ENCODE measurements around the gene AKAP13. TPM values are rescaled to one million over a fixed set of nuclear protein-coding genes. Genes with fewer than 3 reads are reported as not detected.

Gene AKAP13
- total and polyA plus RNA-seq, 2 of the 8 experiments (the other 6 are each of a cell fraction or from before 2014, with no cell fraction given) = 14.0 to 46.2 TPM

- Histone ChIP-seq H3K27me3 (replicated peaks in 1 of 4; ENCODE audit: control insufficient read depth in 3 of 4, extremely low read depth in 1 of 4, insufficient read depth in 3 of 4, low read length in 3 of 4) (no peaks in the 10 kb centered on the region), H3K4me3 (ENCODE audit: extremely low read depth in 1 of 4, insufficient read depth in 2 of 4, low read depth in 3 of 4, low read length in 4 of 4) (no peak overlapping the region), H3K4me1 (replicated peaks in 1 of 4; ENCODE audit: control insufficient read depth in 3 of 4, insufficient read depth in 4 of 4, low read length in 3 of 4) (peaks cover 0 to 5% (median 0%) of the 10 kb centered on the region in 4 experiments; a peak in 2 of 7 replicates), H4K8ac (ENCODE audit: extremely low read depth, insufficient read depth, low read length) (no peak overlapping the region), H3K23me2 (ENCODE audit: low read depth, low read length) (no peaks in the 10 kb centered on the region), H3K14ac (ENCODE audit: insufficient read length) (no peak overlapping the region), H2BK15ac (ENCODE audit: low read length) (no peak overlapping the region), H3K79me2 (ENCODE audit: control insufficient read depth in 1 of 2, insufficient read depth in 2 of 2, low read length in 2 of 2) (peaks cover 0 to 80% of the 10 kb centered on the region in 2 experiments; a peak in 2 of 4 replicates), H2BK120ac (replicated peaks; ENCODE audit: low read depth, low read length) (no peak overlapping the region), H3K56ac (replicated peaks; ENCODE audit: insufficient read length, low read depth, low read length) (no peak overlapping the region), H3K9me3 (ENCODE audit: insufficient read depth in 2 of 2, low read depth in 1 of 2, low read length in 1 of 2) (peaks cover 0 to 5% of the 10 kb centered on the region in 2 experiments; a peak in 2 of 4 replicates), H3K4me2 (ENCODE audit: insufficient read depth in 1 of 2, low read depth in 2 of 2, low read length in 2 of 2) (no peak overlapping the region), H3K18ac (ENCODE audit: extremely low read depth, low read length) (no peak overlapping the region), H3K36me3 (ENCODE audit: control insufficient read depth in 2 of 4, insufficient read depth in 4 of 4, low read length in 3 of 4) (no peaks in the 10 kb centered on the region; a peak in 1 of 8 replicates), H3K4ac (replicated peaks; ENCODE audit: insufficient read length, low read depth, low read length) (no peak overlapping the region), H4K91ac (replicated peaks; ENCODE audit: insufficient read length, low read length) (no peak overlapping the region), H2BK20ac (ENCODE audit: low read length) (no peak overlapping the region), H2AFZ (ENCODE audit: low read length) (no peak overlapping the region), H3K9ac (replicated peaks in 1 of 4; ENCODE audit: extremely low read depth in 1 of 4, low read depth in 3 of 4, low read length in 3 of 4) (no peak overlapping the region), H4K5ac (ENCODE audit: insufficient read length, low read depth, low read length) (no peak overlapping the region), H3K23ac (ENCODE audit: insufficient read length) (no peak overlapping the region), H3K27ac (ENCODE audit: low read depth, low read length) (no peak overlapping the region), H2BK12ac (ENCODE audit: low read depth, low read length) (no peak overlapping the region), H2BK5ac (ENCODE audit: low read depth, low read length) (no peak overlapping the region), H2AK5ac (ENCODE audit: low read depth, low read length) (no peak overlapping the region), H4K20me1 (replicated peaks in 1 of 2; ENCODE audit: control insufficient read depth in 1 of 2, insufficient read depth in 2 of 2, low read length in 2 of 2) (peaks cover 3 to 6% of the 10 kb centered on the region in 2 experiments), H3K79me1 (ENCODE audit: low read depth, low read length) (peaks cover 11% of the 10 kb centered on the region)
- POLR2A ChIA-PET (ENCODE audit: partially characterized antibody) = no interaction called here
- CTCF ChIA-PET (ENCODE audit: partially characterized antibody) = no interaction called here
- no peak for FAIRE-seq
- 86% methylated on average over 7 of the region's 7 CpGs; no CpG with 5 or more reads in 1 of the 2 experiments for WGBS, 2 experiments (ENCODE audit: extremely low coverage in 1 of 2, insufficient coverage in 1 of 2, insufficient read length in 1 of 2, insufficient replicate concordance in 2 of 2, low coverage in 1 of 2, low lambda C conversion rate in 2 of 2, missing lambda C conversion rate in 1 of 2)
- no peak for DNase-seq (ENCODE audit: low read depth in 1 of 2, low spot score in 2 of 2)
- TF ChIP-seq, protein P1, sequence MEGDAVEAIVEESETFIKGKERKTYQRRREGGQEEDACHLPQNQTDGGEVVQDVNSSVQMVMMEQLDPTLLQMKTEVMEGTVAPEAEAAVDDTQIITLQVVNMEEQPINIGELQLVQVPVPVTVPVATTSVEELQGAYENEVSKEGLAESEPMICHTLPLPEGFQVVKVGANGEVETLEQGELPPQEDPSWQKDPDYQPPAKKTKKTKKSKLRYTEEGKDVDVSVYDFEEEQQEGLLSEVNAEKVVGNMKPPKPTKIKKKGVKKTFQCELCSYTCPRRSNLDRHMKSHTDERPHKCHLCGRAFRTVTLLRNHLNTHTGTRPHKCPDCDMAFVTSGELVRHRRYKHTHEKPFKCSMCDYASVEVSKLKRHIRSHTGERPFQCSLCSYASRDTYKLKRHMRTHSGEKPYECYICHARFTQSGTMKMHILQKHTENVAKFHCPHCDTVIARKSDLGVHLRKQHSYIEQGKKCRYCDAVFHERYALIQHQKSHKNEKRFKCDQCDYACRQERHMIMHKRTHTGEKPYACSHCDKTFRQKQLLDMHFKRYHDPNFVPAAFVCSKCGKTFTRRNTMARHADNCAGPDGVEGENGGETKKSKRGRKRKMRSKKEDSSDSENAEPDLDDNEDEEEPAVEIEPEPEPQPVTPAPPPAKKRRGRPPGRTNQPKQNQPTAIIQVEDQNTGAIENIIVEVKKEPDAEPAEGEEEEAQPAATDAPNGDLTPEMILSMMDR (IDR thresholded peaks at IDR 0.05; ENCODE audit: control extremely low read depth in 1 of 3, insufficient read depth in 1 of 3, low read depth in 1 of 3, low read length in 3 of 3) = no peak
- TF ChIP-seq PHF8 (conservative IDR thresholded peaks at IDR 0.05; ENCODE audit: low read depth, low read length) (no peak), EZH2 (IDR thresholded peaks at IDR 0.05; ENCODE audit: low read depth, low read length, severe bottlenecking) (no peak), SIX5 (IDR thresholded peaks at IDR 0.05; ENCODE audit: low read depth, low read length) (no peak), ATF2 (IDR thresholded peaks at IDR 0.05; ENCODE audit: low read length) (no peak), KDM1A (IDR thresholded peaks at IDR 0.05; ENCODE audit: borderline replicate concordance, low read length) (no peak), KDM4A (IDR thresholded peaks at IDR 0.05; ENCODE audit: low read depth, low read length, severe bottlenecking) (no peak)
- TF ChIP-seq, protein P2, sequence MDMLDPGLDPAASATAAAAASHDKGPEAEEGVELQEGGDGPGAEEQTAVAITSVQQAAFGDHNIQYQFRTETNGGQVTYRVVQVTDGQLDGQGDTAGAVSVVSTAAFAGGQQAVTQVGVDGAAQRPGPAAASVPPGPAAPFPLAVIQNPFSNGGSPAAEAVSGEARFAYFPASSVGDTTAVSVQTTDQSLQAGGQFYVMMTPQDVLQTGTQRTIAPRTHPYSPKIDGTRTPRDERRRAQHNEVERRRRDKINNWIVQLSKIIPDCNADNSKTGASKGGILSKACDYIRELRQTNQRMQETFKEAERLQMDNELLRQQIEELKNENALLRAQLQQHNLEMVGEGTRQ (IDR thresholded peaks at IDR 0.05; ENCODE audit: low read length) = no peak
Observed at GRCh38 chr15:85454403-85454802, 74.0 kb downstream of the AKAP13 start.

Data from H1 (cell line).